GM23338 (cell line): Measurements from ENCODE around the gene OR5H6. TPM values are rescaled to one million over a fixed set of nuclear protein-coding genes. Genes with fewer than 3 reads are reported as not detected.

Experiments
- ATAC-seq: fragments of 200-7000 bp; cut with Tn5 transposase; 3 replicates; pipeline ENCODE4 v1.9.1; 2020
- DNase-seq: peaks from one replicate; pipeline ENCODE4 v3.0.0-alpha.2; 2015; ENCODE audit warnings: low spot score
- H2AFZ ChIP-seq: fragments of 200-600 bp; sonication (generic); 2 replicates; pipeline ENCODE4 v1.8.0; 2016; ENCODE audit warnings: antibody characterized with exemption, mild to moderate bottlenecking, moderate library complexity
- H3F3A ChIP-seq: fragments of 200-600 bp; sonication (generic); replicated peaks from 2 replicates; pipeline ENCODE4 v1.8.0; 2017; ENCODE audit warnings: antibody characterized with exemption, mixed run types, low read depth
- H3K27ac ChIP-seq: fragments of 200-600 bp; sonication (generic); 2 replicates; pipeline ENCODE4 v1.6.1; 2016; ENCODE audit warnings: low read depth
- H3K27me3 ChIP-seq: fragments of 200-600 bp; sonication (generic); 2 replicates; pipeline ENCODE4 v1.8.0; 2016; ENCODE audit warnings: mild to moderate bottlenecking, mixed run types, moderate library complexity; ENCODE audit not compliant: insufficient read depth
- H3K36me3 ChIP-seq: fragments of 200-600 bp; sonication (generic); 2 replicates; pipeline ENCODE4 v1.8.0; 2016; ENCODE audit warnings: mild to moderate bottlenecking; ENCODE audit not compliant: insufficient read depth
- H3K4me1 ChIP-seq: fragments of 200-600 bp; sonication (generic); 2 replicates; pipeline ENCODE4 v1.8.0; 2016; ENCODE audit warnings: mild to moderate bottlenecking, moderate library complexity; ENCODE audit not compliant: insufficient read depth
- H3K4me2 ChIP-seq: fragments of 200-600 bp; sonication (generic); 2 replicates; pipeline ENCODE4 v1.7.1; 2017; ENCODE audit warnings: mixed run types
- H3K4me3 ChIP-seq: fragments of 200-600 bp; sonication (generic); 2 replicates; pipeline ENCODE4 v1.6.1; 2016; ENCODE audit warnings: mixed run types
- H3K79me2 ChIP-seq: fragments of 200-600 bp; sonication (generic); replicated peaks from 2 replicates; pipeline ENCODE4 v1.8.0; 2017; ENCODE audit warnings: mild to moderate bottlenecking; ENCODE audit not compliant: insufficient read depth
- H3K9me2 ChIP-seq: fragments of 200-600 bp; sonication (generic); 2 replicates; pipeline ENCODE4 v1.8.0; 2017; ENCODE audit not compliant: insufficient read depth
- H4K20me1 ChIP-seq: fragments of 200-600 bp; sonication (generic); replicated peaks from 2 replicates; pipeline ENCODE4 v1.8.0; 2017; ENCODE audit warnings: mild to moderate bottlenecking; ENCODE audit not compliant: insufficient read depth
- H3K27ac Mint-ChIP-seq: 2 replicates; pipeline ENCODE4 v1.8.0; 2020; ENCODE audit warnings: inconsistent platforms, mild to moderate bottlenecking, moderate library complexity, mixed read lengths
- H3K27me3 Mint-ChIP-seq: 3 replicates; pipeline ENCODE4 v1.8.0; 2022; ENCODE audit warnings: low read depth, mild to moderate bottlenecking, moderate library complexity, mixed read lengths, inconsistent platforms; ENCODE audit not compliant: insufficient read depth, poor library complexity
- H3K36me3 Mint-ChIP-seq: 3 replicates; pipeline ENCODE4 v1.8.0; 2021; ENCODE audit warnings: low read depth, mild to moderate bottlenecking, inconsistent platforms, moderate library complexity, mixed read lengths
- H3K4me1 Mint-ChIP-seq: 3 replicates; pipeline ENCODE4 v1.8.0; 2020; ENCODE audit warnings: mild to moderate bottlenecking, inconsistent platforms, mixed read lengths
- H3K4me3 Mint-ChIP-seq: 3 replicates; pipeline ENCODE4 v1.8.0; 2021; ENCODE audit warnings: moderate library complexity, mild to moderate bottlenecking, inconsistent platforms, mixed read lengths
- H3K9me3 Mint-ChIP-seq: 3 replicates; pipeline ENCODE4 v1.8.0; 2020; ENCODE audit warnings: moderate library complexity, mild to moderate bottlenecking, inconsistent platforms, mixed read lengths
- CREB1 ChIP-seq: fragments of 250-450 bp; sonication (Bioruptor Pico); IDR thresholded peaks from 2 replicates; pipeline ENCODE4 v1.5.0; 2020; ENCODE audit warnings: low read depth, mild to moderate bottlenecking, moderate library complexity
- ETS1 ChIP-seq: IDR thresholded peaks from 2 replicates; pipeline ENCODE4 v1.6.1; 2016; ENCODE audit warnings: antibody characterized with exemption
- EZH2phosphoT487 ChIP-seq: fragments of 200-600 bp; sonication (generic); IDR thresholded peaks from one replicate; pipeline ENCODE4 v1.8.1; 2018; ENCODE audit warnings: antibody characterized with exemption; ENCODE audit not compliant: unreplicated experiment
- JUNB ChIP-seq: IDR thresholded peaks from one replicate; pipeline ENCODE4 v1.6.1; 2016; ENCODE audit warnings: antibody characterized with exemption; ENCODE audit not compliant: unreplicated experiment
- NANOG ChIP-seq: IDR thresholded peaks from 2 replicates; pipeline ENCODE4 v1.6.1; 2016; ENCODE audit warnings: antibody characterized with exemption, borderline replicate concordance
- POLR2AphosphoS5 ChIP-seq: IDR thresholded peaks from 2 replicates; pipeline ENCODE4 v1.6.1; 2016; ENCODE audit warnings: antibody characterized with exemption, low read depth
- STAT1 ChIP-seq: IDR thresholded peaks from one replicate; pipeline ENCODE4 v1.6.1; 2016; ENCODE audit warnings: antibody characterized with exemption; ENCODE audit not compliant: unreplicated experiment
- ZNF114 ChIP-seq: fragments of 250-450 bp; sonication (Bioruptor Pico); IDR thresholded peaks from 2 replicates; pipeline ENCODE4 v1.5.0; 2020; ENCODE audit warnings: mild to moderate bottlenecking, moderate library complexity
- ZNF331 ChIP-seq: fragments of 250-450 bp; sonication (Bioruptor Pico); IDR thresholded peaks from 2 replicates; pipeline ENCODE4 v1.5.0; 2020; ENCODE audit warnings: low read depth, mild to moderate bottlenecking, moderate library complexity
- polyA plus RNA-seq: library from polyadenylated mRNA; unstranded; fragments of >200 nt; fragmentation: Nextera tagmentation; extraction: Ambion mirVana; gene quantifications from 2 replicates; pipeline ENCODE4 v1.2.1, GENCODE V29; 2016
- total RNA-seq: library from RNA; depleted of rRNA; stranded (reverse); fragments of >200 nt; shearing (Covaris generic); gene quantifications from 2 replicates; pipeline ENCODE4 v1.2.3, GENCODE V29; 2014
- TF ChIP-seq, protein P1 (sequence below): IDR thresholded peaks from one replicate; pipeline ENCODE4 v1.6.1; 2018; ENCODE audit warnings: antibody characterized with exemption; ENCODE audit not compliant: unreplicated experiment
- TF ChIP-seq, protein P2 (sequence below): fragments of 250-450 bp; sonication (Bioruptor Pico); IDR thresholded peaks from 2 replicates; pipeline ENCODE4 v1.5.0; 2020; ENCODE audit warnings: mild to moderate bottlenecking, moderate library complexity

OR5H6 gene
- total and polyA plus RNA-seq, 2 experiments from 2014 or later, result 0.37 TPM; not detected in 1

DNA sequence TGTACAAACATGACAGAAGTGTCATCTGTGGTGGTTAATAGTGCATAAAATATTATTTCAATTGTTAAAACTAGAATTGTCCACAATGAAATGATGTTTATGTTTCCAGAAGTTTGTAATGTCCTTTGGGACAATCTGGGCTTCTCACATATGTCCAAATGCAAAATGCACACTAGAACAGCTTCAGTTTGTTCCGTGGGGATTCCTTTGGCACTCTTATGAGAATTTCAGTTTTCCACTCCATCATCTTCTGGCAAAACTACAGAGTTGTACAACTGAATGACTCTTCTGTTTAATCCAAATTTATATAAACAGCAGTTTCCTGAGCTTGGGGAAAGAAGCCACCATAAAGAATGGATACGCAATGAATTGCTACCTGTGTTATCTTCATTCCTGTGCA is 2.0 kb upstream of the OR5H6 start:
- Histone ChIP-seq H3K4me1 (peaks cover 3% of the 10 kb centered on the region; the same call in 1 of the 2 replicates), H3K4me2 (no peak overlapping the region), H4K20me1 (no peaks in the 10 kb centered on the region), H2AFZ (no peak overlapping the region), H3K9me2 (no peaks in the 10 kb centered on the region; the same call in 1 of the 2 replicates), H3K36me3 (no peaks in the 10 kb centered on the region), H3K79me2 (no peaks in the 10 kb centered on the region), H3K27me3 (no peaks in the 10 kb centered on the region), H3K27ac (no peak overlapping the region), H3F3A (no peaks in the 10 kb centered on the region), H3K4me3 (no peak overlapping the region)
- Mint-ChIP-seq H3K36me3 (no peaks in the 10 kb centered on the region), H3K4me1 (no peaks in the 10 kb centered on the region), H3K27ac (no peak overlapping the region), H3K27me3 (no peaks in the 10 kb centered on the region), H3K9me3 (no peaks in the 10 kb centered on the region; the same call in 1 of the 3 replicates), H3K4me3 (no peak overlapping the region)
- DNase-seq (no peak), ATAC-seq (no peak)
- TF ChIP-seq ZNF331 (CRISPR knock-in tag) (no peak), STAT1 (no peak), POLR2AphosphoS5 (no peak), CREB1 (CRISPR knock-in tag) (no peak), JUNB (no peak), ETS1 (no peak), NANOG (no peak), ZNF114 (CRISPR knock-in tag) (no peak)
- TF ChIP-seq, protein P1, sequence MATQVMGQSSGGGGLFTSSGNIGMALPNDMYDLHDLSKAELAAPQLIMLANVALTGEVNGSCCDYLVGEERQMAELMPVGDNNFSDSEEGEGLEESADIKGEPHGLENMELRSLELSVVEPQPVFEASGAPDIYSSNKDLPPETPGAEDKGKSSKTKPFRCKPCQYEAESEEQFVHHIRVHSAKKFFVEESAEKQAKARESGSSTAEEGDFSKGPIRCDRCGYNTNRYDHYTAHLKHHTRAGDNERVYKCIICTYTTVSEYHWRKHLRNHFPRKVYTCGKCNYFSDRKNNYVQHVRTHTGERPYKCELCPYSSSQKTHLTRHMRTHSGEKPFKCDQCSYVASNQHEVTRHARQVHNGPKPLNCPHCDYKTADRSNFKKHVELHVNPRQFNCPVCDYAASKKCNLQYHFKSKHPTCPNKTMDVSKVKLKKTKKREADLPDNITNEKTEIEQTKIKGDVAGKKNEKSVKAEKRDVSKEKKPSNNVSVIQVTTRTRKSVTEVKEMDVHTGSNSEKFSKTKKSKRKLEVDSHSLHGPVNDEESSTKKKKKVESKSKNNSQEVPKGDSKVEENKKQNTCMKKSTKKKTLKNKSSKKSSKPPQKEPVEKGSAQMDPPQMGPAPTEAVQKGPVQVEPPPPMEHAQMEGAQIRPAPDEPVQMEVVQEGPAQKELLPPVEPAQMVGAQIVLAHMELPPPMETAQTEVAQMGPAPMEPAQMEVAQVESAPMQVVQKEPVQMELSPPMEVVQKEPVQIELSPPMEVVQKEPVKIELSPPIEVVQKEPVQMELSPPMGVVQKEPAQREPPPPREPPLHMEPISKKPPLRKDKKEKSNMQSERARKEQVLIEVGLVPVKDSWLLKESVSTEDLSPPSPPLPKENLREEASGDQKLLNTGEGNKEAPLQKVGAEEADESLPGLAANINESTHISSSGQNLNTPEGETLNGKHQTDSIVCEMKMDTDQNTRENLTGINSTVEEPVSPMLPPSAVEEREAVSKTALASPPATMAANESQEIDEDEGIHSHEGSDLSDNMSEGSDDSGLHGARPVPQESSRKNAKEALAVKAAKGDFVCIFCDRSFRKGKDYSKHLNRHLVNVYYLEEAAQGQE, result no peak

GRCh38 chr3:98269846-98270245 is 5.8 kb downstream of the OR5H6 start:
- Histone ChIP-seq H3K36me3 (no peaks in the 10 kb centered on the region), H3K4me1 (no peaks in the 10 kb centered on the region), H3K4me3 (no peak overlapping the region), H3K27ac (no peak overlapping the region), H3K27me3 (no peaks in the 10 kb centered on the region), H2AFZ (no peak overlapping the region), H3K4me2 (no peak overlapping the region), H3K79me2 (no peaks in the 10 kb centered on the region), H3K9me2 (no peaks in the 10 kb centered on the region), H4K20me1 (no peaks in the 10 kb centered on the region), H3F3A (no peaks in the 10 kb centered on the region)
- DNase-seq (no peak), ATAC-seq (no peak)
- Mint-ChIP-seq H3K36me3 (peaks cover 24% of the 10 kb centered on the region), H3K9me3 (peaks cover 31% of the 10 kb centered on the region), H3K4me1 (no peaks in the 10 kb centered on the region), H3K4me3 (no peak overlapping the region), H3K27me3 (peaks cover 4% of the 10 kb centered on the region), H3K27ac (no peak overlapping the region)
- TF ChIP-seq, protein P2, sequence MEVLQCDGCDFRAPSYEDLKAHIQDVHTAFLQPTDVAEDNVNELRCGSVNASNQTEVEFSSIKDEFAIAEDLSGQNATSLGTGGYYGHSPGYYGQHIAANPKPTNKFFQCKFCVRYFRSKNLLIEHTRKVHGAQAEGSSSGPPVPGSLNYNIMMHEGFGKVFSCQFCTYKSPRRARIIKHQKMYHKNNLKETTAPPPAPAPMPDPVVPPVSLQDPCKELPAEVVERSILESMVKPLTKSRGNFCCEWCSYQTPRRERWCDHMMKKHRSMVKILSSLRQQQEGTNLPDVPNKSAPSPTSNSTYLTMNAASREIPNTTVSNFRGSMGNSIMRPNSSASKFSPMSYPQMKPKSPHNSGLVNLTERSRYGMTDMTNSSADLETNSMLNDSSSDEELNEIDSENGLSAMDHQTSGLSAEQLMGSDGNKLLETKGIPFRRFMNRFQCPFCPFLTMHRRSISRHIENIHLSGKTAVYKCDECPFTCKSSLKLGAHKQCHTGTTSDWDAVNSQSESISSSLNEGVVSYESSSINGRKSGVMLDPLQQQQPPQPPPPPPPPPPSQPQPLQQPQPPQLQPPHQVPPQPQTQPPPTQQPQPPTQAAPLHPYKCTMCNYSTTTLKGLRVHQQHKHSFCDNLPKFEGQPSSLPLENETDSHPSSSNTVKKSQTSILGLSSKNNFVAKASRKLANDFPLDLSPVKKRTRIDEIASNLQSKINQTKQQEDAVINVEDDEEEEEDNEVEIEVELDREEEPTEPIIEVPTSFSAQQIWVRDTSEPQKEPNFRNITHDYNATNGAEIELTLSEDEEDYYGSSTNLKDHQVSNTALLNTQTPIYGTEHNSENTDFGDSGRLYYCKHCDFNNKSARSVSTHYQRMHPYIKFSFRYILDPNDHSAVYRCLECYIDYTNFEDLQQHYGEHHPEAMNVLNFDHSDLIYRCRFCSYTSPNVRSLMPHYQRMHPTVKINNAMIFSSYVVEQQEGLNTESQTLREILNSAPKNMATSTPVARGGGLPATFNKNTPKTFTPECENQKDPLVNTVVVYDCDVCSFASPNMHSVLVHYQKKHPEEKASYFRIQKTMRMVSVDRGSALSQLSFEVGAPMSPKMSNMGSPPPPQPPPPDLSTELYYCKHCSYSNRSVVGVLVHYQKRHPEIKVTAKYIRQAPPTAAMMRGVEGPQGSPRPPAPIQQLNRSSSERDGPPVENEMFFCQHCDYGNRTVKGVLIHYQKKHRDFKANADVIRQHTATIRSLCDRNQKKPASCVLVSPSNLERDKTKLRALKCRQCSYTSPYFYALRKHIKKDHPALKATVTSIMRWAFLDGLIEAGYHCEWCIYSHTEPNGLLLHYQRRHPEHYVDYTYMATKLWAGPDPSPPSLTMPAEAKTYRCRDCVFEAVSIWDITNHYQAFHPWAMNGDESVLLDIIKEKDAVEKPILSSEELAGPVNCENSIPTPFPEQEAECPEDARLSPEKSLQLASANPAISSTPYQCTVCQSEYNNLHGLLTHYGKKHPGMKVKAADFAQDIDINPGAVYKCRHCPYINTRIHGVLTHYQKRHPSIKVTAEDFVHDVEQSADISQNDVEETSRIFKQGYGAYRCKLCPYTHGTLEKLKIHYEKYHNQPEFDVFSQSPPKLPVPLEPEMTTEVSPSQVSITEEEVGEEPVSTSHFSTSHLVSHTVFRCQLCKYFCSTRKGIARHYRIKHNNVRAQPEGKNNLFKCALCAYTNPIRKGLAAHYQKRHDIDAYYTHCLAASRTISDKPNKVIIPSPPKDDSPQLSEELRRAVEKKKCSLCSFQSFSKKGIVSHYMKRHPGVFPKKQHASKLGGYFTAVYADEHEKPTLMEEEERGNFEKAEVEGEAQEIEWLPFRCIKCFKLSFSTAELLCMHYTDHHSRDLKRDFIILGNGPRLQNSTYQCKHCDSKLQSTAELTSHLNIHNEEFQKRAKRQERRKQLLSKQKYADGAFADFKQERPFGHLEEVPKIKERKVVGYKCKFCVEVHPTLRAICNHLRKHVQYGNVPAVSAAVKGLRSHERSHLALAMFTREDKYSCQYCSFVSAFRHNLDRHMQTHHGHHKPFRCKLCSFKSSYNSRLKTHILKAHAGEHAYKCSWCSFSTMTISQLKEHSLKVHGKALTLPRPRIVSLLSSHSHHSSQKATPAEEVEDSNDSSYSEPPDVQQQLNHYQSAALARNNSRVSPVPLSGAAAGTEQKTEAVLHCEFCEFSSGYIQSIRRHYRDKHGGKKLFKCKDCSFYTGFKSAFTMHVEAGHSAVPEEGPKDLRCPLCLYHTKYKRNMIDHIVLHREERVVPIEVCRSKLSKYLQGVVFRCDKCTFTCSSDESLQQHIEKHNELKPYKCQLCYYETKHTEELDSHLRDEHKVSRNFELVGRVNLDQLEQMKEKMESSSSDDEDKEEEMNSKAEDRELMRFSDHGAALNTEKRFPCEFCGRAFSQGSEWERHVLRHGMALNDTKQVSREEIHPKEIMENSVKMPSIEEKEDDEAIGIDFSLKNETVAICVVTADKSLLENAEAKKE, result no peak
- TF ChIP-seq CREB1 (CRISPR knock-in tag), result no peak
- no peak for TF ChIP-seq NANOG
- TF ChIP-seq EZH2phosphoT487, result no peak
- TF ChIP-seq POLR2AphosphoS5, result no peak
- no peak for TF ChIP-seq ZNF114 (CRISPR knock-in tag)
- TF ChIP-seq STAT1, result no peak
